Activated CD8-positive, alpha-beta T cell treated with anti-CD3 and anti-CD28 coated beads, Interleukin-2, amount 10 ng/mL, durations not matched to agents 7 days and 5 days (primary cell): ENCODE data around the gene COPS3. TPM values are rescaled to one million over a fixed set of nuclear protein-coding genes. Genes with fewer than 3 reads are reported as not detected.
"Not testable (repeated sequence)": the region's sequence is repeated elsewhere in the genome, so short reads cannot be mapped to it uniquely, and the experiment has no call there.

Experiments used
- ATAC-seq: fragments of 150-1000 bp; cut with Tn5 transposase; one replicate; pipeline ENCODE4 v1.10.0; 2021; ENCODE audit warnings: moderate library complexity
- CTCF ChIA-PET: fragments of 350-600 bp; sonication (Branson Sonifier 250); formaldehyde crosslinking; loops from one replicate; lab custom pipeline; 2021; ENCODE audit warnings: antibody characterized with exemption; lab: Charles Lee
- POLR2A ChIA-PET: fragments of 350-600 bp; sonication (Branson Sonifier 250); formaldehyde crosslinking; loops from one replicate; lab custom pipeline; 2021; ENCODE audit warnings: antibody characterized with exemption; lab: Charles Lee
- DNase-seq: peaks from one replicate; pipeline ENCODE4 v3.0.0-alpha.2; 2020
- H3K27ac Mint-ChIP-seq: one replicate; pipeline ENCODE4 v1.8.0; 2021; ENCODE audit warnings: mild to moderate bottlenecking, mixed read lengths
- H3K27me3 Mint-ChIP-seq: one replicate; pipeline ENCODE4 v1.8.0; 2021; ENCODE audit warnings: low read depth, mixed read lengths
- H3K36me3 Mint-ChIP-seq: one replicate; pipeline ENCODE4 v1.8.0; 2021; ENCODE audit warnings: low read depth, mixed read lengths
- H3K4me1 Mint-ChIP-seq: one replicate; pipeline ENCODE4 v1.8.0; 2021; ENCODE audit warnings: low read depth, mixed read lengths
- H3K4me3 Mint-ChIP-seq: one replicate; pipeline ENCODE4 v1.8.0; 2021; ENCODE audit warnings: mild to moderate bottlenecking, mixed read lengths
- H3K9me3 Mint-ChIP-seq: one replicate; pipeline ENCODE4 v1.8.0; 2022; ENCODE audit warnings: mixed read lengths; ENCODE audit not compliant: insufficient read depth
- total RNA-seq, 2 experiments: library from RNA; stranded (reverse); gene quantifications; one replicate each; pipeline ENCODE4 v1.2.3, GENCODE V29; 2021

Gene COPS3
- total RNA-seq, 2 experiments from 2014 or later = 115 to 124 TPM

GRCh38 chr17:17300624-17301568 lies 19.9 kb upstream of the COPS3 start:
- DNase-seq (peak; percentile 60), ATAC-seq (peak; percentile 38)
- Mint-ChIP-seq H3K4me1 (peaks cover 44% of the 10 kb centered on the region), H3K27ac (peak overlapping the region; percentile 11), H3K27me3 (no peaks in the 10 kb centered on the region), H3K9me3 (no peaks in the 10 kb centered on the region), H3K4me3 (peak overlapping the region; percentile 61), H3K36me3 (peaks cover 2% of the 10 kb centered on the region)
- POLR2A ChIA-PET = interaction anchor here (1.1 to 2.1 kb wide), 2 partner anchors 21 to 34 kb away, joined by 3 to 17 read pairs; partner anchors contain the start of gene COPS3
- CTCF ChIA-PET = interaction anchor here (1.1 to 2.8 kb wide), 3 partner anchors 9 to 21 kb away, joined by 3 to 12 read pairs (median 3); no protein-coding TSS in a partner anchor

- no peak overlapping the region for H3K4me3 Mint-ChIP-seq
- CTCF ChIA-PET = interaction anchor here (0.9 to 1.1 kb wide), 2 partner anchors 14 to 142 kb away, joined by 3 read pairs; no protein-coding TSS in a partner anchor
- no peak for ATAC-seq
These were observed 17.1 kb upstream of the COPS3 start for GRCh38 chr17:17298108-17298507.

GRCh38 chr17:17297217-17297616 lies 16.2 kb upstream of the COPS3 start:
- CTCF ChIA-PET = interaction anchor here (0.9 to 1.1 kb wide), 2 partner anchors 13 to 141 kb away, joined by 3 read pairs; no protein-coding TSS in a partner anchor
- ATAC-seq (no peak), DNase-seq (no peak)
- Mint-ChIP-seq H3K27me3 (no peaks in the 10 kb centered on the region), H3K9me3 (no peaks in the 10 kb centered on the region), H3K4me1 (peaks cover 18% of the 10 kb centered on the region), H3K4me3 (no peak overlapping the region), H3K27ac (no peak overlapping the region), H3K36me3 (no peaks in the 10 kb centered on the region)
- POLR2A ChIA-PET = no interaction called here

More at GRCh38 chr17:17298108-17298507, 17.1 kb upstream of the COPS3 start:
- Mint-ChIP-seq H3K36me3 (no peaks in the 10 kb centered on the region), H3K9me3 (no peaks in the 10 kb centered on the region), H3K4me1 (peaks cover 24% of the 10 kb centered on the region), H3K27me3 (no peaks in the 10 kb centered on the region), H3K27ac (no peak overlapping the region)
- POLR2A ChIA-PET = no interaction called here
- DNase-seq = no peak

- Mint-ChIP-seq H3K9me3 (no peaks in the 10 kb centered on the region), H3K27ac (no peak overlapping the region), H3K4me1 (peaks cover 10% of the 10 kb centered on the region), H3K27me3 (no peaks in the 10 kb centered on the region), H3K36me3 (no peaks in the 10 kb centered on the region), H3K4me3 (no peak overlapping the region)
- ATAC-seq (no peak), DNase-seq (no peak)
- ChIA-PET POLR2A (no interaction called here), CTCF (no interaction called here)
These were observed 14.1 kb upstream of the COPS3 start for GRCh38 chr17:17295141-17295540.

- Mint-ChIP-seq H3K27ac (no peak overlapping the region), H3K27me3 (no peaks in the 10 kb centered on the region), H3K4me3 (no peak overlapping the region), H3K36me3 (no peaks in the 10 kb centered on the region), H3K4me1 (no peaks in the 10 kb centered on the region), H3K9me3 (no peaks in the 10 kb centered on the region)
- DNase-seq (no peak), ATAC-seq (no peak)
- ChIA-PET POLR2A (no interaction called here), CTCF (interaction anchor here (1.1 kb wide), 1 partner anchor 23 kb away, joined by 3 read pairs; no protein-coding TSS in a partner anchor)
These were observed 8.7 kb upstream of the COPS3 start for GRCh38 chr17:17289701-17290100.

GRCh38 chr17:17289086-17289485 lies 8.0 kb upstream of the COPS3 start:
- no peak overlapping the region for H3K27ac Mint-ChIP-seq
- no peak for ATAC-seq
- no peaks in the 10 kb centered on the region for H3K4me1 Mint-ChIP-seq
- no peaks in the 10 kb centered on the region for H3K9me3 Mint-ChIP-seq
- no peak for DNase-seq
- POLR2A ChIA-PET = no interaction called here
- no peaks in the 10 kb centered on the region for H3K27me3 Mint-ChIP-seq
- CTCF ChIA-PET = interaction anchor here (1.8 kb wide), 1 partner anchor 19 kb away, joined by 9 read pairs; no protein-coding TSS in a partner anchor
- no peak overlapping the region for H3K4me3 Mint-ChIP-seq
- no peaks in the 10 kb centered on the region for H3K36me3 Mint-ChIP-seq

- peaks cover 12% of the 10 kb centered on the region for H3K4me1 Mint-ChIP-seq
These were observed 4.9 kb upstream of the COPS3 start for GRCh38 chr17:17285951-17286350.

GRCh38 chr17:17279316-17279715 lies 1.7 kb downstream of the COPS3 start:
- POLR2A ChIA-PET = interaction anchor here (1.2 to 4.6 kb wide), 3 partner anchors 22 to 100 kb away, joined by 4 to 33 read pairs (median 17); no protein-coding TSS in a partner anchor
- H3K9me3 Mint-ChIP-seq = no peaks in the 10 kb centered on the region
- H3K4me1 Mint-ChIP-seq = peaks cover 42% of the 10 kb centered on the region

More at GRCh38 chr17:17285951-17286350, 4.9 kb upstream of the COPS3 start:
- Mint-ChIP-seq H3K9me3 (no peaks in the 10 kb centered on the region), H3K4me3 (no peak overlapping the region), H3K27ac (no peak overlapping the region), H3K27me3 (peaks cover 3% of the 10 kb centered on the region), H3K36me3 (no peaks in the 10 kb centered on the region)
- ATAC-seq (no peak), DNase-seq (no peak)
- ChIA-PET CTCF (no interaction called here), POLR2A (no interaction called here)

GRCh38 chr17:17277431-17277830 lies 3.6 kb downstream of the COPS3 start:
- Mint-ChIP-seq H3K4me1 (peaks cover 42% of the 10 kb centered on the region), H3K36me3 (peaks cover 28% of the 10 kb centered on the region)
- H3K4me3 Mint-ChIP-seq, ATAC-seq, H3K27ac Mint-ChIP-seq, DNase-seq, POLR2A ChIA-PET, H3K27me3 Mint-ChIP-seq, H3K9me3 Mint-ChIP-seq: not testable (repeated sequence)
- CTCF ChIA-PET = interaction anchor here (1.2 to 2.9 kb wide), 2 partner anchors 9 to 35 kb away, joined by 3 to 10 read pairs; no protein-coding TSS in a partner anchor

More at GRCh38 chr17:17279316-17279715, 1.7 kb downstream of the COPS3 start:
- Mint-ChIP-seq H3K27me3 (peaks cover 3% of the 10 kb centered on the region), H3K36me3 (peaks cover 17% of the 10 kb centered on the region), H3K27ac (peak overlapping the region; percentile 94), H3K4me3 (peak overlapping the region; percentile 91)
- ATAC-seq = no peak
- DNase-seq = no peak
- CTCF ChIA-PET = interaction anchor here (1.0 to 4.7 kb wide), 4 partner anchors 10 to 29 kb away, joined by 4 to 39 read pairs (median 10); no protein-coding TSS in a partner anchor

- Mint-ChIP-seq H3K9me3 (no peaks in the 10 kb centered on the region), H3K4me1 (peaks cover 29% of the 10 kb centered on the region), H3K27me3 (no peaks in the 10 kb centered on the region), H3K36me3 (peaks cover 29% of the 10 kb centered on the region), H3K4me3 (no peak overlapping the region), H3K27ac (no peak overlapping the region)
- no peak for DNase-seq
- POLR2A ChIA-PET = interaction anchor here (0.7 kb wide), 1 partner anchor 8 kb away, joined by 3 read pairs; no protein-coding TSS in a partner anchor
- no peak for ATAC-seq
- CTCF ChIA-PET = interaction anchor here (1.1 to 2.9 kb wide), 3 partner anchors 8 to 120 kb away, joined by 3 to 10 read pairs (median 4); no protein-coding TSS in a partner anchor
These were observed 5.1 kb downstream of the COPS3 start for GRCh38 chr17:17275971-17276370.

GRCh38 chr17:17269926-17270773 lies 10.9 kb downstream of the COPS3 start:
- peaks cover 49% of the 10 kb centered on the region for H3K36me3 Mint-ChIP-seq
- POLR2A ChIA-PET = interaction anchor here (0.6 to 1.2 kb wide), 2 partner anchors 11 to 21 kb away, joined by 3 to 5 read pairs; partner anchors contain the start of gene COPS3

More at GRCh38 chr17:17269926-17270773, 10.9 kb downstream of the COPS3 start:
- peak; percentile 44 for DNase-seq
- ATAC-seq = no peak
- Mint-ChIP-seq H3K27ac (no peak overlapping the region), H3K27me3 (no peaks in the 10 kb centered on the region), H3K9me3 (no peaks in the 10 kb centered on the region), H3K4me3 (no peak overlapping the region), H3K4me1 (peaks cover 2% of the 10 kb centered on the region)
- CTCF ChIA-PET = interaction anchor here (0.6 to 4.5 kb wide), 16 partner anchors 8 to 271 kb away, joined by 3 to 39 read pairs (median 4); partner anchors contain the start of genes COPS3 and FLCN
